ENCODE results near the gene NUP62.
"Not testable (repeated sequence)": the region's sequence is repeated elsewhere in the genome, so short reads cannot be mapped to it uniquely, and the experiment has no call there.

NUP62 gene

GRCh38 chr19:49929121-49929610, at the start of gene NUP62, which contains the start of gene ATF5:
NUP62 (minus strand) TSS chr19:49929504; CDS start chr19:49909807, 19,697 bp downstream.
ATF5 (plus strand) TSS chr19:49929205; CDS start chr19:49930851, 1,646 bp downstream.
- DNase-seq, result peak; percentile 97

GRCh38 chr19:49978324-49978723, 49.0 kb upstream of the NUP62 start:
- DNase-seq, result no peak

- DNase-seq, result no peak
These were observed 48.6 kb upstream of the NUP62 start for GRCh38 chr19:49977881-49978280.

GRCh38 chr19:49977076-49977475, 47.8 kb upstream of the NUP62 start:
- DNase-seq, result no peak

GRCh38 chr19:49976496-49976895, 47.2 kb upstream of the NUP62 start:
- DNase-seq, result no peak

- DNase-seq, result no peak
These were observed 45.7 kb upstream of the NUP62 start for GRCh38 chr19:49975051-49975450.

- DNase-seq, result no peak
These were observed 44.7 kb upstream of the NUP62 start for GRCh38 chr19:49973987-49974386.

- DNase-seq, result no peak
These were observed 43.5 kb upstream of the NUP62 start for GRCh38 chr19:49972841-49973240.

GRCh38 chr19:49971991-49972411, 42.7 kb upstream of the NUP62 start:
- DNase-seq, result no peak

GRCh38 chr19:49969355-49969754, 40.1 kb upstream of the NUP62 start:
- DNase-seq, result not testable (repeated sequence)

GRCh38 chr19:49968279-49968922, 39.1 kb upstream of the NUP62 start:
- peak; percentile 28 for DNase-seq

GRCh38 chr19:49960980-49961379, 31.7 kb upstream of the NUP62 start, which contains the start of gene SIGLEC11:
SIGLEC11 (minus strand) TSS chr19:49961172; CDS start chr19:49961081, 91 bp downstream.
- DNase-seq, result not testable (repeated sequence)

- not testable (repeated sequence) for DNase-seq
These were observed 30.6 kb upstream of the NUP62 start for GRCh38 chr19:49959892-49960291.

- not testable (repeated sequence) for DNase-seq
These were observed 29.3 kb upstream of the NUP62 start for GRCh38 chr19:49958596-49958995.

GRCh38 chr19:49958144-49958543, 28.8 kb upstream of the NUP62 start:
- DNase-seq, result not testable (repeated sequence)

GRCh38 chr19:49957262-49957915, 28.1 kb upstream of the NUP62 start:
- DNase-seq, result no peak

GRCh38 chr19:49956115-49956495, 26.8 kb upstream of the NUP62 start:
- DNase-seq, result no peak

GRCh38 chr19:49954933-49955332, 25.6 kb upstream of the NUP62 start:
- no peak for DNase-seq

GRCh38 chr19:49954092-49954829, 25.0 kb upstream of the NUP62 start:
- no peak for DNase-seq

GRCh38 chr19:49953416-49953815, 24.1 kb upstream of the NUP62 start:
- DNase-seq, result no peak

- DNase-seq, result no peak
These were observed 23.6 kb upstream of the NUP62 start for GRCh38 chr19:49952906-49953305.

GRCh38 chr19:49952479-49952836, 23.2 kb upstream of the NUP62 start:
- no peak for DNase-seq

- no peak for DNase-seq
These were observed 22.6 kb upstream of the NUP62 start for GRCh38 chr19:49951806-49952478.

All from hematopoietic multipotent progenitor cell treated with erythropoietin and hydrocortisone succinate and interleukin-3 and kit ligand, for 6 days (in vitro differentiated cells).